Measurements from ENCODE around the gene MYOCOS.
"Not testable (repeated sequence)": the region's sequence is repeated elsewhere in the genome, so short reads cannot be mapped to it uniquely, and the experiment has no call there.

The MYOCOS gene

DNA sequence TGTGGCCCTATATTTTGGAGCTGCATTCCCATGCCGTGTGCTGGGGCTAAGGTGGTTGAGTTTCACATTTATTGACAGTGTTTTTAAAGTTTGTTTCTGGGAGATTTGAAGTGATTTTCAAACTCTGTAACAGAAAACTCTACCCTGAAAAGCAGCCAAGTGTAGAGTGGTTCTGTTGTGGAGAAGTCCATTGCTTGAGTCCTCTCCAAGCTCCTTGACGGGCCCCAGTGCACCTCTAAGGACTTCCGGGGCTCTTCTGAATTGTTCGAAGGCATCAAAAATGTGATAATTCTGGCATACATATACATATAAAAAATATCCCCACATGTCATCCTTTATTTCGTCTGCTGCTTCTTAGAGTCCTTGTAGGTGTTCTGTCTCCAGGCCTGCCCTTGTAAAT, 5.0 kb downstream of the MYOCOS start:
- FAIRE-seq, result no peak

- FAIRE-seq, result no peak
Observed at GRCh38 chr1:171628225-171628624, 6.2 kb downstream of the MYOCOS start.

GRCh38 chr1:171635661-171636060, 13.6 kb downstream of the MYOCOS start:
- FAIRE-seq, result no peak

GRCh38 chr1:171636141-171636540, 14.1 kb downstream of the MYOCOS start:
- FAIRE-seq, result no peak

DNA sequence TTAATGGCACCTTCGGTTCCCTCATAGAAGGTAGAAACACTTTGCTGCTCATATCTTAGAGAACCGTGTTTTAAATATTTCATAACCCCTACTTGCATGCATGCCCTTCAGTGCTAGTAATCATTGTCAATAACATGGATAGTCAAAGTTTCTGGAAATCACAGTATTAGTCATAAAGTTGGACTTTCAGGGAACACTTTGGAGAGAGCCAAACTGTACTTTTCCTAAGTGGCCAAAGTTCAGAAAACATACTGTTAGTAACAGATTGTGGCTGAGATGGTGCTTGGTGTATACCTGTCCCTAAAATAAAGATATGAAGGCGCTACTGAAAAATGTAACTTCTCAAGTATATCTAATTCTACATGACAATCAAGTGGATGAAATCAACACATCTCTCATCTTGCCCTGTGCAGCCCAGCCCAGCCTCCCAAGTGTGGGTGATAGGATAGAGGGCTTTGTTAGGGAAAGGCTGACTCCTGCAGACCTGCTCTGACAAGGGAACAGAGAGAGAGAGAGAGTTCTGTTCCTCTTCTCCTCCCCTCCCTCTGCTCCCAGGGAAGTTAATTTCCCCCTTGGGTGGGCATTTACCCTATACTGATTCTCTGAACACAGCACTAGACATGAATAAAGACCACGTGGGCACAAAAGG, 16.0 kb downstream of the MYOCOS start:
- FAIRE-seq, result no peak

GRCh38 chr1:171640225-171640624, 18.2 kb downstream of the MYOCOS start:
- no peak for FAIRE-seq

- no peak for FAIRE-seq
Observed at GRCh38 chr1:171641076-171641864, 19.2 kb downstream of the MYOCOS start.

- no peak for FAIRE-seq
Observed at GRCh38 chr1:171642197-171642596, 20.2 kb downstream of the MYOCOS start.

DNA sequence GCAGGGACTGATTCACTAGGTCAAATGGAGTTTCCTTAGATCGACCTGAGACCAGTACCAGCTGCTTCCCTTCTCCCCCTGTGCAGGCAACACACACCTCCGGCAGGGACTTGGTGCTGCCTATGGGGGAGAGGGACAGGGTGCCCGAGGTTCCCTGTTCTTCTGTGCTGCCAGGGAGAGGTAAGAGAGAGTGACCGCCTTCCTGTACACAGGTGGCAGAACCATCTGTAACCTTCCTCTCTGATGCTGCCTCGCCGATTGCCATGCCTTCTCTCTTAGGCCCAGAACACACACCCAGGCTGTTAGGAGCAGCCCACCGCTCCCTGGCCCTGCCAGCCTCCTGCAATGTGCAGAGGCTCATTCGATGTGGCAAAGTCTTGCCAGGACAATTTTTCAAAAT, 21.1 kb downstream of the MYOCOS start:
- FAIRE-seq, result no peak

GRCh38 chr1:171644805-171645483, 22.9 kb downstream of the MYOCOS start:
- no peak for FAIRE-seq

DNA sequence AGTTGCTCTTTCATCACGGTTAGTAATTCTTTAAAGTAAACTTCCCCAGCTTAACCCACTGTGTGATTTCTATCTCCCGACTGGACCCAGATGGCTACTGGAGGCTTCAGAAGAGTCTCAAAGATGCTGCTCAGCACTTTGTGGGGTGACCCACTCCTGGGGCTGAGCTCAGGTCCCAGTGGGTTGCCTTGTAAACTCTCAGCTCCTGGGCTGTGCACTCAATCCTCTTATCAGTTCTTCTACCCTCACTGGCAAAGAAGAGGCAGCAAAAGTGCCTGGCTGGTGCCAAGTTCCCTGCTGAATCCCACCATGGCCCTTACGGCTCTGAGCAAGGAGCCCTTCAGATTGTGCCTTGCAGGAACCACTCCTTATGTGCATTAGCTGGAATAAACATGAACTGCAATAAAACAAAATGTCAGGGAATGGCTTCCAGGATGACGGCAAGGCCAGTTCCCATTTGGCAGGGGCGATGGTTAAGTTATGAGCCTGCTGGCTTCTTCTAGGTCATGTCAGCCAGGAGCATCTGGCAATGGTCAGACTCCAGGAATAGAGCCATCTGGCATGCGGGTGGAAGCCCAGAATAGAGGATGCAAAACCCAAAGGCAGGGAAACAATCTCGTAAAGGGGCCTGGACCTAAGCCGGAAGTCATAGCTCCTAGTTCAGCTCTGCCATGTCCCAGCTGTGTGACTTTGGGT, 23.7 kb downstream of the MYOCOS start:
- no peak for FAIRE-seq

GRCh38 chr1:171646249-171646560, 24.2 kb downstream of the MYOCOS start:
- FAIRE-seq, result no peak

- FAIRE-seq, result no peak
Observed at GRCh38 chr1:171652234-171652822, 30.3 kb downstream of the MYOCOS start, which contains the start of gene MYOC. MYOC (minus strand) TSS chr1:171652688; CDS start chr1:171652611, 77 bp downstream.

GRCh38 chr1:171653796-171654195, 31.8 kb downstream of the MYOCOS start:
- FAIRE-seq, result no peak

DNA sequence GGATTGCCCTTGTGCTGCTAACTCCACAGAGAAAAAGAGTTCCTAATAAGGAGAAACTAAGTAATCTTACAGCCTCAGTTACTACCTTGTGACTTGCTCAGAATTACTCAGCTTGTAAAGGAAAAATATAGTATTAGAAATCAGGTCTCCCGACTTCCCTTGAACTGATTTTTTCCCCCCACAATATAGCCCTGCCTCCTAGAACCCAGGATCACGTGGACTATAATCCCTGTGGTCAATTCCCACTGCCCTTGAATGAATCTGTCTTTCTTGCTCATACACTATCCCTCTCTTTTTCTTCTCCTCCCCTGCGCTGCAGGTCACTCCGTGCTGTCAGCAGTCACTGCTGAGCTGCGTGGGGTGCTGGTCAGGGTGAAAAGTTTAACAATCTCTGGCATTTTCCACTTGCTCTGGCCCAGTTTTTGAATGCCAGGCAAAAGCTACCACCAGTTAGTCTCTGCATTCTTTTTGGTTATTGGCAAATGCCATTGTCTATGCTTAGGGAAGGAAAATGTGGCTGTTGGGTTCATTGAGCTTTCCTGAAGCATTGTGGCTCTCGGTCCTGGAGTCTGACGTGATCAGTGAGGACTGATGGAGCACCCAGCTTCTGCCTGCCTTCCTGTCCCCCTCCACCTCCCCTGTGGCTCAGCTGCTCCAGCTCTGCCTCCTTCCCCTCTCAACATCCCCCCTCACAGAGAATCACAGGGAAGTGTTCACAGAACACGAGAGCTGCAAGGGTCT, 32.3 kb downstream of the MYOCOS start:
- FAIRE-seq, result no peak

DNA sequence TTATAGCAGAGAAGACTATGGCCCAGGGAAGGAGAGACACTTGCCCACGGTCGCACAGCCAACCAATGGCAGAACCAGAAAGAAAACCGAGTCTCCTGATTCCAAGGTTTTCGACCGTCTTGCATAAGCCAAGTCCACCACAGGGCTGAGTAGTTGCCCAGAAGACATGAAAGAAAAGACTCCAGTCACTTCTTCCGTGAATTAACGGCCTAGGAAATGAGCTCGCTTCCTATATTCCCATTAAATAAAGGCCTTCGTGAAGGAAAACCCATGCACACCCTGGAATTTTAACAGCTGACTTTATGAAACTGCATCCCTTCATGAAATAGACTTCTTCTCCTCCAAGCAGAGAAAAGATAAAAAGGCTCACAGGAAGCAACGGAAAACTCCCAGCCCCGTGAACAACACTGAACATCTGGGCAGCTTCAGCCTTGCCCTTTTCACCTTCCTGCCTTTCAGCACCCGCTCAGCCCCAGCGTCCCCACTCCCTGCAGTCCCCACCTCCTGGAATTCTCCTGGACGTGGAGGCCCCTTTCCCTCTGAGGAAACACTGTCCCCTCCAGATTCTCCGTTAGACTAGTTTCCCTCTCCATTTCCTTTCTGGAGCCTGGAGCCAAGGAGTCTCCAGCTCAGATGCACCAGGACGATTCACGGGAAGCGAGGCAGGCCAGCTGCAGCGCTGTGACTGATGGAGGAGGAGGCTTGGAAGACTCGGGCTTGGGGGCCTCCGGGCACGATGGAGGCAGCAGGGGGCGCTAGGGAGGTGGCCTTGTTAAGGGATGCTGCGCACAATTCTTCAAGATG, 33.1 kb downstream of the MYOCOS start:
- no peak for FAIRE-seq

DNA sequence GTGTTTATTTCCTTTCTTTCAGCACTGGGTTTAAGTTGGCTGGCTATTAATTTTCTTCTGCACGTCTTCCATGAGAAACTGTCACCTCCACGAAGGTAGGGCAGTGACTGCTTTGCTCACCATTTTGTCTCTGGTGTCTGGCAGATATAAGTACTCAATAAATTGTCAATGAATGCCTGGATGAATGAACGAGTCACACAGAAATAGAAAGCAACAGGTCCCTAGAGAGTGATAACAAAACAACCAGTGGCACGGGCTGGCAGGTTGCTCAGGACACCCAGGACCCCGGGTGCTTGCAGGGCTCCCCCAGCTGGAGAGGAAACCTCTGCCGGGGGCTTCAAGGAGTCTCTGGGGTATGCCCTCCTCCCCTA, 33.7 kb downstream of the MYOCOS start:
- FAIRE-seq, result no peak

DNA sequence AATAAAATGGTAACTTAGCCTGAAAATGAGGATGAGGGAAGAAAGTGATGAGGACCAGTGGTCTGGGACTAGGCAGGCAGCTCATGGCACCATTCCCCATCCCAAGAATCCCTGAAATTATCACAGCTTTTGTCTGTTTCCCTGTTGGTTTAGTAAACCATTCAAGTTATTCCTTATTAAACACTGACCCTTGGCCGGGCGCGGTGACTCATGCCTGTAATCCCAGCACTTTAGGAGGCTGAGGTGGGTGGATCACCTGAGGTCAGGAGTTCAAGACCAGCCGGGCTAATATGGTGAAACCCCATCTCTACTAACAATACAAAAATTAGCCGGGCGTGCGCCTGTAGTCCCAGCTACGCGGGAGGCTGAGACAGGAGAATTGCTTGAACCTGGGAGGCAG, 34.2 kb downstream of the MYOCOS start:
- not testable (repeated sequence) for FAIRE-seq

GRCh38 chr1:171661076-171661650, 39.1 kb downstream of the MYOCOS start:
- no peak for FAIRE-seq

- no peak for FAIRE-seq
Observed at GRCh38 chr1:171663036-171663853, 41.2 kb downstream of the MYOCOS start.
